CD4-positive, alpha-beta T cell (primary cell): ENCODE data around the gene UBE2D2. TPM values are rescaled to one million over a fixed set of nuclear protein-coding genes. Genes with fewer than 3 reads are reported as not detected.

Experiments used
- ATAC-seq: fragments of 200-7000 bp; cut with Tn5 transposase; one replicate; pipeline ENCODE4 v1.10.0; 2022; ENCODE audit warnings: mild to moderate bottlenecking; ENCODE audit not compliant: poor library complexity
- CTCF ChIA-PET: fragments of 350-600 bp; sonication (Branson Sonifier 250); formaldehyde crosslinking; loops from one replicate; lab custom pipeline; 2021; ENCODE audit warnings: antibody characterized with exemption, inconsistent platforms; lab: Charles Lee
- POLR2A ChIA-PET: fragments of 350-600 bp; sonication (Branson Sonifier 250); formaldehyde crosslinking; loops from one replicate; lab custom pipeline; 2021; ENCODE audit warnings: antibody characterized with exemption, inconsistent platforms; lab: Charles Lee
- DNase-seq, 14 experiments: peaks; one replicate each; pipeline ENCODE4 v3.0.0-alpha.2; 2013 to 2020; ENCODE audit warnings: mixed read lengths in 2 of 14
- H3K27ac ChIP-seq, 2 donors: one replicate each; pipeline versions ENCODE4 v1.5.1 to v1.7.0; 2013; ENCODE audit warnings: low read length in 2 of 2, low read depth in 1 of 2, mild to moderate bottlenecking in 1 of 2
- H3K27me3 ChIP-seq, 2 experiments: 1 replicate in 1 of 2; 2 replicates in 1 of 2; pipeline versions ENCODE4 v1.6.1 to v1.7.0; 2013; ENCODE audit warnings: low read length in 2 of 2, control low read depth in 1 of 2, mild to moderate bottlenecking in 1 of 2, moderate library complexity in 1 of 2; ENCODE audit not compliant: insufficient read depth in 2 of 2, control insufficient read depth in 1 of 2
- H3K36me3 ChIP-seq: one replicate; pipeline ENCODE4 v1.6.1; 2013; ENCODE audit warnings: low read length, control low read depth; ENCODE audit not compliant: insufficient read depth
- H3K4me1 ChIP-seq: one replicate; pipeline ENCODE4 v1.6.1; 2013; ENCODE audit warnings: low read length, control low read depth; ENCODE audit not compliant: insufficient read depth
- H3K4me3 ChIP-seq: one replicate; pipeline ENCODE4 v1.5.1; 2013; ENCODE audit warnings: mild to moderate bottlenecking, low read length, moderate library complexity
- H3K9me3 ChIP-seq, 2 experiments: 1 replicate in 1 of 2; 2 replicates in 1 of 2; pipeline versions ENCODE4 v1.6.1 to v1.7.0; 2013; ENCODE audit warnings: low read length in 2 of 2, mild to moderate bottlenecking in 2 of 2, control low read depth in 1 of 2, moderate library complexity in 1 of 2; ENCODE audit not compliant: control insufficient read depth in 1 of 2, insufficient read depth in 1 of 2
- H3K27ac Mint-ChIP-seq: one replicate; pipeline ENCODE4 v1.8.0; 2020; ENCODE audit warnings: mixed read lengths
- H3K27me3 Mint-ChIP-seq: one replicate; pipeline ENCODE4 v1.8.0; 2021; ENCODE audit warnings: mixed read lengths
- H3K36me3 Mint-ChIP-seq: one replicate; pipeline ENCODE4 v1.8.0; 2021; ENCODE audit warnings: low read depth, mixed read lengths
- H3K4me1 Mint-ChIP-seq: one replicate; pipeline ENCODE4 v1.8.0; 2021; ENCODE audit warnings: low read depth, mixed read lengths
- H3K4me3 Mint-ChIP-seq: one replicate; pipeline ENCODE4 v1.8.0; 2020; ENCODE audit warnings: mild to moderate bottlenecking, mixed read lengths
- H3K9me3 Mint-ChIP-seq: one replicate; pipeline ENCODE4 v1.8.0; 2020; ENCODE audit warnings: mixed read lengths
- intact Hi-C, 2 experiments: fragments of 100-400 bp; cut with DNase I in 1 of 2; cut with micrococcal nuclease in 1 of 2; formaldehyde crosslinking; loops; one replicate each; pipeline versions ENCODE4 v1.15.1 to v1.9.0; 2023 to 2025; cut with DNase I, micrococcal nuclease
- total RNA-seq, 174 experiments: library from RNA in 2 of 174; stranded (reverse) in 2 of 174; gene quantifications; one replicate each; pipeline ENCODE4 v1.2.3 and lab custom pipeline; 2021 to 2026
- TF ChIP-seq, protein P1 (sequence below): fragments of 200-600 bp; IDR thresholded peaks from one replicate; pipeline ENCODE4 v1.8.0; 2022; ENCODE audit warnings: antibody characterized with exemption, mild to moderate bottlenecking

UBE2D2 gene
- total RNA-seq, 2 experiments from 2014 or later, result 164 to 174 TPM

DNA sequence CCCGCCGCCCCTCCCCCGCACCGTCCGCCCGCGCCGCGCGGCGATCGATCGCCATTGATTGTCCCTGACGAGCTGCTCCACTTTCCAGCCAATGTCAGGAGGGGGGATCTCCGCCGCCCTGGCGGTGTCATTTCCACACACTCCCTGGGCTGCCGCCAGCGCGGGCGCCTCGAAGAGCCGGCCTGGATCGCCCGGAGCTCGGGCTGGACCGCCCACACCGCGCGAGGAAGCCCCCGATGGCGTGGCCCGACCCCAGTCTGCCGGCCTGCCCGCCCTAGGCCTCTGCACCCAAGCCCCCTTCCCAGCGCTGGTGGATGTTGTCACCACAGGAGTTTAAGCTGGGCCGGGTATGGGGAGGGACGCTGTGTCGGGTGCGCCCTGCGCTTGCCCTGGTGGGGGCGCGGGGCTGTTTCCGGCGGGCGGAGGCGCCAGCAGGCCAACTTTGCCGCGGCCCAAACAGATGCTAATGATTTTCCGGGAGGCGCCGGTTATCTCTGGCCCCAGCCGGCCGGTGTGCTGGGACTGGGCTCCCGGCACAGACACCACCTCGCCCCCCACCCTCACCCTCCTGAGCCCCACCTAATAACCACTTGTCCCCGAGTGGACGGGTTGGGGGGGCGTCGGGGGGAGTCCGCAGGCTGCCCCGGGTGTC lies 76.4 kb downstream of the UBE2D2 start:
- Mint-ChIP-seq H3K4me1 (peaks cover 45% of the 10 kb centered on the region), H3K9me3 (no peaks in the 10 kb centered on the region), H3K27ac (peak overlapping the region; percentile 74), H3K4me3 (peak overlapping the region; percentile 77), H3K36me3 (no peaks in the 10 kb centered on the region), H3K27me3 (no peaks in the 10 kb centered on the region)
- no peak overlapping the region for H3K27ac ChIP-seq
- peaks cover 52% of the 10 kb centered on the region for H3K4me1 ChIP-seq
- ChIA-PET CTCF (interaction anchor here (0.6 to 11.4 kb wide), 6 partner anchors 11 to 179 kb away, joined by 3 to 172 read pairs (median 5); partner anchors contain the start of gene CXXC5), POLR2A (interaction anchor here (0.5 to 2.9 kb wide), 13 partner anchors 9 to 234 kb away, joined by 3 to 21 read pairs (median 3); partner anchors contain the start of genes CXXC5, SPATA24 and UBE2D2)
- peaks cover 2% of the 10 kb centered on the region for H3K36me3 ChIP-seq
- DNase-seq (peak in 11 of 14 experiments; percentile 19 to 76 (median 41)), ATAC-seq (peak; percentile 32)
- H3K9me3 ChIP-seq, result no peaks in the 10 kb centered on the region
- intact Hi-C loops, result loop anchor here in 1 of 2 experiments (2.0 to 10.0 kb wide), 5 partner anchors 13 to 207 kb away; no protein-coding TSS in a partner anchor
- peak overlapping the region; percentile 39 for H3K4me3 ChIP-seq
- TF ChIP-seq, protein P1, sequence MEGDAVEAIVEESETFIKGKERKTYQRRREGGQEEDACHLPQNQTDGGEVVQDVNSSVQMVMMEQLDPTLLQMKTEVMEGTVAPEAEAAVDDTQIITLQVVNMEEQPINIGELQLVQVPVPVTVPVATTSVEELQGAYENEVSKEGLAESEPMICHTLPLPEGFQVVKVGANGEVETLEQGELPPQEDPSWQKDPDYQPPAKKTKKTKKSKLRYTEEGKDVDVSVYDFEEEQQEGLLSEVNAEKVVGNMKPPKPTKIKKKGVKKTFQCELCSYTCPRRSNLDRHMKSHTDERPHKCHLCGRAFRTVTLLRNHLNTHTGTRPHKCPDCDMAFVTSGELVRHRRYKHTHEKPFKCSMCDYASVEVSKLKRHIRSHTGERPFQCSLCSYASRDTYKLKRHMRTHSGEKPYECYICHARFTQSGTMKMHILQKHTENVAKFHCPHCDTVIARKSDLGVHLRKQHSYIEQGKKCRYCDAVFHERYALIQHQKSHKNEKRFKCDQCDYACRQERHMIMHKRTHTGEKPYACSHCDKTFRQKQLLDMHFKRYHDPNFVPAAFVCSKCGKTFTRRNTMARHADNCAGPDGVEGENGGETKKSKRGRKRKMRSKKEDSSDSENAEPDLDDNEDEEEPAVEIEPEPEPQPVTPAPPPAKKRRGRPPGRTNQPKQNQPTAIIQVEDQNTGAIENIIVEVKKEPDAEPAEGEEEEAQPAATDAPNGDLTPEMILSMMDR, result no peak
- no peaks in the 10 kb centered on the region for H3K27me3 ChIP-seq

- Mint-ChIP-seq H3K4me1 (peaks cover 43% of the 10 kb centered on the region), H3K27me3 (no peaks in the 10 kb centered on the region), H3K27ac (peak overlapping the region; percentile 35), H3K36me3 (no peaks in the 10 kb centered on the region), H3K4me3 (peak overlapping the region; percentile 77), H3K9me3 (no peaks in the 10 kb centered on the region)
- H3K36me3 ChIP-seq, result peaks cover 2% of the 10 kb centered on the region
- H3K4me1 ChIP-seq, result peaks cover 48% of the 10 kb centered on the region
- TF ChIP-seq, protein P1, result no peak
- H3K27ac ChIP-seq, result no peak overlapping the region
- intact Hi-C loops, result loop anchor here in 1 of 2 experiments (5.0 to 10.0 kb wide), 4 partner anchors 63 to 207 kb away; no protein-coding TSS in a partner anchor
- CTCF ChIA-PET, result interaction anchor here (0.9 to 11.4 kb wide), 6 partner anchors 10 to 128 kb away, joined by 3 to 172 read pairs (median 6); partner anchors contain the start of gene CXXC5
- H3K9me3 ChIP-seq, result no peaks in the 10 kb centered on the region
- POLR2A ChIA-PET, result interaction anchor here (0.6 to 2.4 kb wide), 11 partner anchors 9 to 474 kb away, joined by 3 to 13 read pairs (median 3); partner anchors contain the start of genes CXXC5 and SPATA24
- no peaks in the 10 kb centered on the region for H3K27me3 ChIP-seq
- peak overlapping the region; percentile 39 for H3K4me3 ChIP-seq
- DNase-seq (peak in 4 of 14 experiments; percentile 32 to 65 (median 44)), ATAC-seq (no peak)
Observed at GRCh38 chr5:139638090-139638735, 77.1 kb downstream of the UBE2D2 start.
